ENCODE measurements around the gene CPSF3.

DNA sequence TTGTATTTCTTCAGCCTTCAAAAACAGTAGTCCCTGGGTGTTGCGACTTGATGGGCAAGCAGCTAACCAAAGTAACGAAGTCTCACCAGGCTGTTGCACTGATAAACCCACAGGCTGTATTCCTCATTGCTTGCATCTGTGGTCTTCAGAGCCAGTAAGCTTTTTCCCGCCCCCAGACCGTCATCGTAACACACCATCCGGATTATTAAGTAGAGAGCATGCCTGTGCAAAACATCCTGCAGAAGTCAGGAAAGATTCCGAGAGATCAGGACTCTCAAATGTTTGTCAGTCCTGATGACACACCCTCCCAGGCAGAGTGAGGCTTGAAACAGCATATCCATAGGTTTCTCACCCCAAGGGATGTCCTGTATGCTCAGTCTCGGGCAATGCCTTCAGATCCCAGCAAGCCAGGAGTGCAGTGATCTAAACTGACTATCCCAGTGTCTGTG, 16.1 kb upstream of the CPSF3 start:
- TF ChIP-seq, protein P1, sequence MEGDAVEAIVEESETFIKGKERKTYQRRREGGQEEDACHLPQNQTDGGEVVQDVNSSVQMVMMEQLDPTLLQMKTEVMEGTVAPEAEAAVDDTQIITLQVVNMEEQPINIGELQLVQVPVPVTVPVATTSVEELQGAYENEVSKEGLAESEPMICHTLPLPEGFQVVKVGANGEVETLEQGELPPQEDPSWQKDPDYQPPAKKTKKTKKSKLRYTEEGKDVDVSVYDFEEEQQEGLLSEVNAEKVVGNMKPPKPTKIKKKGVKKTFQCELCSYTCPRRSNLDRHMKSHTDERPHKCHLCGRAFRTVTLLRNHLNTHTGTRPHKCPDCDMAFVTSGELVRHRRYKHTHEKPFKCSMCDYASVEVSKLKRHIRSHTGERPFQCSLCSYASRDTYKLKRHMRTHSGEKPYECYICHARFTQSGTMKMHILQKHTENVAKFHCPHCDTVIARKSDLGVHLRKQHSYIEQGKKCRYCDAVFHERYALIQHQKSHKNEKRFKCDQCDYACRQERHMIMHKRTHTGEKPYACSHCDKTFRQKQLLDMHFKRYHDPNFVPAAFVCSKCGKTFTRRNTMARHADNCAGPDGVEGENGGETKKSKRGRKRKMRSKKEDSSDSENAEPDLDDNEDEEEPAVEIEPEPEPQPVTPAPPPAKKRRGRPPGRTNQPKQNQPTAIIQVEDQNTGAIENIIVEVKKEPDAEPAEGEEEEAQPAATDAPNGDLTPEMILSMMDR (conservative IDR thresholded peaks at IDR 0.05; ENCODE audit: low read depth, low read length): no peak
- TF ChIP-seq RCOR1 (IDR thresholded peaks at IDR 0.05; ENCODE audit: insufficient replicate concordance, low read length) (no peak), SMC3 (IDR thresholded peaks at IDR 0.05; ENCODE audit: low read depth, low read length) (no peak)

Data from IMR-90 (cell line).